CD4-positive, alpha-beta T cell (primary cell): ENCODE measurements around the gene COL4A3. TPM values are rescaled to one million over a fixed set of nuclear protein-coding genes. Genes with fewer than 3 reads are reported as not detected.

Experiments
- ATAC-seq: fragments of 200-7000 bp; cut with Tn5 transposase; one replicate; pipeline ENCODE4 v1.10.0; 2022; ENCODE audit warnings: mild to moderate bottlenecking; ENCODE audit not compliant: poor library complexity
- CTCF ChIA-PET: fragments of 350-600 bp; sonication (Branson Sonifier 250); formaldehyde crosslinking; loops from one replicate; lab custom pipeline; 2021; ENCODE audit warnings: antibody characterized with exemption, inconsistent platforms; lab: Charles Lee
- POLR2A ChIA-PET: fragments of 350-600 bp; sonication (Branson Sonifier 250); formaldehyde crosslinking; loops from one replicate; lab custom pipeline; 2021; ENCODE audit warnings: antibody characterized with exemption, inconsistent platforms; lab: Charles Lee
- DNase-seq, 14 experiments: peaks; one replicate each; pipeline ENCODE4 v3.0.0-alpha.2; 2013 to 2020; ENCODE audit warnings: mixed read lengths in 2 of 14
- H3K27ac ChIP-seq, 2 donors: one replicate each; pipeline versions ENCODE4 v1.5.1 to v1.7.0; 2013; ENCODE audit warnings: low read length in 2 of 2, low read depth in 1 of 2, mild to moderate bottlenecking in 1 of 2
- H3K27me3 ChIP-seq, 2 experiments: 1 replicate in 1 of 2; 2 replicates in 1 of 2; pipeline versions ENCODE4 v1.6.1 to v1.7.0; 2013; ENCODE audit warnings: low read length in 2 of 2, control low read depth in 1 of 2, mild to moderate bottlenecking in 1 of 2, moderate library complexity in 1 of 2; ENCODE audit not compliant: insufficient read depth in 2 of 2, control insufficient read depth in 1 of 2
- H3K36me3 ChIP-seq: one replicate; pipeline ENCODE4 v1.6.1; 2013; ENCODE audit warnings: low read length, control low read depth; ENCODE audit not compliant: insufficient read depth
- H3K4me1 ChIP-seq: one replicate; pipeline ENCODE4 v1.6.1; 2013; ENCODE audit warnings: low read length, control low read depth; ENCODE audit not compliant: insufficient read depth
- H3K4me3 ChIP-seq: one replicate; pipeline ENCODE4 v1.5.1; 2013; ENCODE audit warnings: mild to moderate bottlenecking, low read length, moderate library complexity
- H3K9me3 ChIP-seq, 2 experiments: 1 replicate in 1 of 2; 2 replicates in 1 of 2; pipeline versions ENCODE4 v1.6.1 to v1.7.0; 2013; ENCODE audit warnings: low read length in 2 of 2, mild to moderate bottlenecking in 2 of 2, control low read depth in 1 of 2, moderate library complexity in 1 of 2; ENCODE audit not compliant: control insufficient read depth in 1 of 2, insufficient read depth in 1 of 2
- H3K27ac Mint-ChIP-seq: one replicate; pipeline ENCODE4 v1.8.0; 2020; ENCODE audit warnings: mixed read lengths
- H3K27me3 Mint-ChIP-seq: one replicate; pipeline ENCODE4 v1.8.0; 2021; ENCODE audit warnings: mixed read lengths
- H3K36me3 Mint-ChIP-seq: one replicate; pipeline ENCODE4 v1.8.0; 2021; ENCODE audit warnings: low read depth, mixed read lengths
- H3K4me1 Mint-ChIP-seq: one replicate; pipeline ENCODE4 v1.8.0; 2021; ENCODE audit warnings: low read depth, mixed read lengths
- H3K4me3 Mint-ChIP-seq: one replicate; pipeline ENCODE4 v1.8.0; 2020; ENCODE audit warnings: mild to moderate bottlenecking, mixed read lengths
- H3K9me3 Mint-ChIP-seq: one replicate; pipeline ENCODE4 v1.8.0; 2020; ENCODE audit warnings: mixed read lengths
- intact Hi-C, 2 experiments: fragments of 100-400 bp; cut with DNase I in 1 of 2; cut with micrococcal nuclease in 1 of 2; formaldehyde crosslinking; loops; one replicate each; pipeline versions ENCODE4 v1.15.1 to v1.9.0; 2023 to 2025; cut with DNase I, micrococcal nuclease
- total RNA-seq, 174 experiments: library from RNA in 2 of 174; stranded (reverse) in 2 of 174; gene quantifications; one replicate each; pipeline ENCODE4 v1.2.3 and lab custom pipeline; 2021 to 2026
- TF ChIP-seq, protein P1 (sequence below): fragments of 200-600 bp; IDR thresholded peaks from one replicate; pipeline ENCODE4 v1.8.0; 2022; ENCODE audit warnings: antibody characterized with exemption, mild to moderate bottlenecking

The COL4A3 gene
- total RNA-seq, 2 experiments from 2014 or later: not detected

DNA sequence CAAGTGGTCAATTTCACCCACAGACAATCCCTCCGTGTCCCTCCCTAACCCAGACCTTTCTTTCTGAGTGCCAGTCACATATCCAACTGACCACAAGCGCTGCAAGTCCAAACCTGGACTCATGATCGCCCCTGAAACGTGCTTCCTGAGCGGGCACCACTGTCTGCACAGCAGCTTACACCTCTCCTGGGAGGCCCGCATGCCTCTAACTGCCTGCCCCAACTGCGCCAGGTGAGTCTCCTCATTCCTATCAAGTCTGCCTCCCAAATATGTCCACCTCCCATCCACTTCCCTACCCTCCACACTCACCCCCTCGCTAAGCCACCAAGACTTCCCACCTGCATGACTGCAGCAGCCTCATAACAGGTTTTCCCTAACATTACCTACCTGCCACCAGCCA is 33.8 kb upstream of the COL4A3 start:
- Histone ChIP-seq H3K4me3 (no peak overlapping the region), H3K9me3 (no peaks in the 10 kb centered on the region), H3K36me3 (no peaks in the 10 kb centered on the region), H3K4me1 (no peaks in the 10 kb centered on the region), H3K27ac (no peak overlapping the region), H3K27me3 (no peaks in the 10 kb centered on the region)
- POLR2A ChIA-PET: no interaction called here
- DNase-seq (no peak), ATAC-seq (no peak)
- H3K4me1 Mint-ChIP-seq: no peaks in the 10 kb centered on the region
- TF ChIP-seq, protein P1, sequence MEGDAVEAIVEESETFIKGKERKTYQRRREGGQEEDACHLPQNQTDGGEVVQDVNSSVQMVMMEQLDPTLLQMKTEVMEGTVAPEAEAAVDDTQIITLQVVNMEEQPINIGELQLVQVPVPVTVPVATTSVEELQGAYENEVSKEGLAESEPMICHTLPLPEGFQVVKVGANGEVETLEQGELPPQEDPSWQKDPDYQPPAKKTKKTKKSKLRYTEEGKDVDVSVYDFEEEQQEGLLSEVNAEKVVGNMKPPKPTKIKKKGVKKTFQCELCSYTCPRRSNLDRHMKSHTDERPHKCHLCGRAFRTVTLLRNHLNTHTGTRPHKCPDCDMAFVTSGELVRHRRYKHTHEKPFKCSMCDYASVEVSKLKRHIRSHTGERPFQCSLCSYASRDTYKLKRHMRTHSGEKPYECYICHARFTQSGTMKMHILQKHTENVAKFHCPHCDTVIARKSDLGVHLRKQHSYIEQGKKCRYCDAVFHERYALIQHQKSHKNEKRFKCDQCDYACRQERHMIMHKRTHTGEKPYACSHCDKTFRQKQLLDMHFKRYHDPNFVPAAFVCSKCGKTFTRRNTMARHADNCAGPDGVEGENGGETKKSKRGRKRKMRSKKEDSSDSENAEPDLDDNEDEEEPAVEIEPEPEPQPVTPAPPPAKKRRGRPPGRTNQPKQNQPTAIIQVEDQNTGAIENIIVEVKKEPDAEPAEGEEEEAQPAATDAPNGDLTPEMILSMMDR: no peak
- peaks cover 20% of the 10 kb centered on the region for H3K27me3 Mint-ChIP-seq
- intact Hi-C loops: loop anchor here in 1 of 2 experiments (2.0 kb wide), 1 partner anchor 636 kb away; no protein-coding TSS in a partner anchor
- no peaks in the 10 kb centered on the region for H3K36me3 Mint-ChIP-seq
- CTCF ChIA-PET: no interaction called here
- no peaks in the 10 kb centered on the region for H3K9me3 Mint-ChIP-seq
- no peak overlapping the region for H3K27ac Mint-ChIP-seq
- no peak overlapping the region for H3K4me3 Mint-ChIP-seq

DNA sequence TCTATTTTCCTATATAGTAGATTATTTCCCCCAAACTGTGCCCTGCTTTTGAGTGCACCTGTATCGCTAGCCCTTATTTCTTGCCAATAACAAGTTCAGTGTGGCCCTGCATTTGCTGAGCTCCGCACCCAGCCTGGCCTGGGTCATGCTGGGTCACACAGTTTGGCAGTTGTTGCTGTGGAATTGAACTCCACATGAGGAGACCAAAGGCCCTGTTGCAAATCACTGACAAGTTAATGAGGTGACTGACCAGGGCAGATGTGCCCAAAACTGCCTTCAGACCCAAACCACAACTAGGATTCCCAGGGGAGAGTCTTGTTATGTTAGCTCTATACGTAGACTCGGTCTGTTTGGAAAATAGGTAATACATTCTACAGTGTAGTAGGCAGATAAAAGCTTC is 31.4 kb upstream of the COL4A3 start:
- H3K4me3 ChIP-seq: no peak overlapping the region
- peaks cover 23% of the 10 kb centered on the region for H3K27me3 Mint-ChIP-seq
- intact Hi-C loops: no loop called here

DNA sequence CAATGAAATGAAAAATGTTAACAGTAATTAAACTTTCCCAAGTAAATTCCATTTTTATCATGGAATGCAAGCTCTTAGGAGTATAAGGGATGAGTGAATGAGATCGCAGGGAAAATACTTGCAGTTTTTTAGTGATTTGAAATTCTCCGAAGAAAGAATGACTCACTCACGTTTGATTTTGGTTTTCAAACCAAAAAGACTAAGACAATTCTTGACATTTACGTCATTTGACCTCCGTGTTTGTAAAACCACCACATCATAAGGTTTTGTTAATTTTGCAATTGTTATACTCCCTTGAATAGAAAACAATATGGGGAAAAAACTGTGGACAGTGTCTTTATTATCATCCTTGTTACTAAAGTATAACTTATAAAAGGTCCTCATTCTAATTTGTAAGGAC is 29.8 kb upstream of the COL4A3 start:
- no peaks in the 10 kb centered on the region for H3K9me3 ChIP-seq
- no peaks in the 10 kb centered on the region for H3K36me3 ChIP-seq
- DNase-seq: no peak
- Mint-ChIP-seq H3K27me3 (peaks cover 14% of the 10 kb centered on the region), H3K9me3 (no peaks in the 10 kb centered on the region), H3K4me1 (no peaks in the 10 kb centered on the region), H3K36me3 (no peaks in the 10 kb centered on the region), H3K4me3 (no peak overlapping the region), H3K27ac (no peak overlapping the region)
- ChIA-PET POLR2A (no interaction called here), CTCF (no interaction called here)
- no peaks in the 10 kb centered on the region for H3K27me3 ChIP-seq
- intact Hi-C loops: no loop called here
- TF ChIP-seq, protein P1: no peak
- no peak overlapping the region for H3K27ac ChIP-seq
- H3K4me1 ChIP-seq: no peaks in the 10 kb centered on the region
- no peak overlapping the region for H3K4me3 ChIP-seq
- no peak for ATAC-seq

More for the DNA sequence above, 31.4 kb upstream of the COL4A3 start:
- H3K4me3 Mint-ChIP-seq: no peak overlapping the region
- no peaks in the 10 kb centered on the region for H3K36me3 Mint-ChIP-seq
- no peaks in the 10 kb centered on the region for H3K9me3 ChIP-seq
- ATAC-seq: no peak
- no peaks in the 10 kb centered on the region for H3K4me1 ChIP-seq
- no peak for DNase-seq
- ChIA-PET CTCF (no interaction called here), POLR2A (no interaction called here)
- H3K27ac ChIP-seq: no peak overlapping the region
- H3K27me3 ChIP-seq: no peaks in the 10 kb centered on the region
- no peaks in the 10 kb centered on the region for H3K4me1 Mint-ChIP-seq
- no peak overlapping the region for H3K27ac Mint-ChIP-seq
- no peaks in the 10 kb centered on the region for H3K9me3 Mint-ChIP-seq
- TF ChIP-seq, protein P1: no peak
- no peaks in the 10 kb centered on the region for H3K36me3 ChIP-seq
